ENCODE results near the gene CWF19L1. TPM values are rescaled to one million over a fixed set of nuclear protein-coding genes. Genes with fewer than 3 reads are reported as not detected.

CWF19L1 gene
- total RNA-seq, 2 donors from 2014 or later, result 31.6 to 35.4 TPM

- Mint-ChIP-seq H3K9me3 (no peaks in the 10 kb centered on the region), H3K27me3 (ENCODE audit: insufficient read depth) (no peaks in the 10 kb centered on the region), H3K4me3 (peak within 1 kb of the TSS; percentile 84), H3K27ac (peak within 1 kb of the TSS; percentile 97), H3K4me1 (peaks cover 13% of the 10 kb centered on the region), H3K36me3 (ENCODE audit: low read depth) (peaks cover 32% of the 10 kb centered on the region)
- no peaks in the 10 kb centered on the region for H3K9me3 ChIP-seq (ENCODE audit: control insufficient read depth, low read length)
- H3K27me3 ChIP-seq (ENCODE audit: control insufficient read depth, insufficient read depth, low read length, poor library complexity, severe bottlenecking), result no peaks in the 10 kb centered on the region
- peak within 1 kb of the TSS; percentile 97 for H3K4me3 ChIP-seq (ENCODE audit: low read length)
- 0% methylated on average over 13 to 65 of the region's 65 CpGs for WGBS, 2 experiments (ENCODE audit: insufficient coverage in 1 of 2, insufficient read length in 1 of 2)
- DNase-seq, result peak; percentile 97
- H3K36me3 ChIP-seq (ENCODE audit: control insufficient read depth, insufficient read depth, low read length), result peaks cover 60% of the 10 kb centered on the region
- no peaks in the 10 kb centered on the region for H3K4me1 ChIP-seq (ENCODE audit: control insufficient read depth, insufficient read depth, low read length)
- H3K27ac ChIP-seq (ENCODE audit: low read depth, low read length), result peak within 1 kb of the TSS; percentile 88
- TF ChIP-seq CTCF (conservative IDR thresholded peaks at IDR 0.05), result peak; percentile 1
- peak within 1 kb of the TSS; percentile 75 for H3K9ac ChIP-seq (ENCODE audit: extremely low read depth, low read length, poor library complexity, severe bottlenecking)
These were observed 81.8 kb downstream of the CWF19L1 start, which contains the start of gene ERLIN1 for GRCh38 chr10:100185364-100186252. Gene ERLIN1 (minus strand): TSS chr10:100186029. CDS start chr10:100185626, 403 bp downstream.

- H3K27me3 ChIP-seq (ENCODE audit: control insufficient read depth, insufficient read depth, low read length, poor library complexity, severe bottlenecking), result no peaks in the 10 kb centered on the region
- no peaks in the 10 kb centered on the region for H3K4me1 ChIP-seq (ENCODE audit: control insufficient read depth, insufficient read depth, low read length)
- no peaks in the 10 kb centered on the region for H3K9me3 Mint-ChIP-seq
- H3K27ac ChIP-seq (ENCODE audit: low read depth, low read length), result no peak overlapping the region
- H3K27me3 Mint-ChIP-seq (ENCODE audit: insufficient read depth), result no peaks in the 10 kb centered on the region
- DNase-seq, result no peak
- WGBS, 2 experiments (ENCODE audit: insufficient coverage in 1 of 2, insufficient read length in 1 of 2), result 23% methylated on average over 4 of the region's 4 CpGs; no CpG with 5 or more reads in 1 of the 2 experiments
- H3K4me1 Mint-ChIP-seq, result peaks cover 13% of the 10 kb centered on the region
- peak overlapping the region; percentile 97 for H3K27ac Mint-ChIP-seq
- H3K36me3 ChIP-seq (ENCODE audit: control insufficient read depth, insufficient read depth, low read length), result peaks cover 54% of the 10 kb centered on the region
- peaks cover 29% of the 10 kb centered on the region for H3K36me3 Mint-ChIP-seq (ENCODE audit: low read depth)
- no peak for TF ChIP-seq CTCF (conservative IDR thresholded peaks at IDR 0.05)
- H3K4me3 Mint-ChIP-seq, result peak overlapping the region; percentile 84
- H3K4me3 ChIP-seq (ENCODE audit: low read length), result peak overlapping the region; percentile 97
- H3K9ac ChIP-seq (ENCODE audit: extremely low read depth, low read length, poor library complexity, severe bottlenecking), result peak overlapping the region; percentile 75
- no peaks in the 10 kb centered on the region for H3K9me3 ChIP-seq (ENCODE audit: control insufficient read depth, low read length)
These were observed 82.6 kb downstream of the CWF19L1 start for GRCh38 chr10:100184840-100185239.

GRCh38 chr10:100184426-100184825, 83.0 kb downstream of the CWF19L1 start:
- Histone ChIP-seq H3K27ac (ENCODE audit: low read depth, low read length) (no peak overlapping the region), H3K9me3 (ENCODE audit: control insufficient read depth, low read length) (no peaks in the 10 kb centered on the region), H3K4me1 (ENCODE audit: control insufficient read depth, insufficient read depth, low read length) (no peaks in the 10 kb centered on the region), H3K9ac (ENCODE audit: extremely low read depth, low read length, poor library complexity, severe bottlenecking) (peak overlapping the region; percentile 75), H3K36me3 (ENCODE audit: control insufficient read depth, insufficient read depth, low read length) (peaks cover 53% of the 10 kb centered on the region), H3K27me3 (ENCODE audit: control insufficient read depth, insufficient read depth, low read length, poor library complexity, severe bottlenecking) (no peaks in the 10 kb centered on the region), H3K4me3 (ENCODE audit: low read length) (peak overlapping the region; percentile 97)
- H3K27me3 Mint-ChIP-seq (ENCODE audit: insufficient read depth), result no peaks in the 10 kb centered on the region
- no peak for TF ChIP-seq CTCF (conservative IDR thresholded peaks at IDR 0.05)
- H3K4me1 Mint-ChIP-seq, result peaks cover 13% of the 10 kb centered on the region
- no peak overlapping the region for H3K27ac Mint-ChIP-seq
- H3K4me3 Mint-ChIP-seq, result peak overlapping the region; percentile 84
- no peaks in the 10 kb centered on the region for H3K9me3 Mint-ChIP-seq
- H3K36me3 Mint-ChIP-seq (ENCODE audit: low read depth), result peaks cover 27% of the 10 kb centered on the region
- no peak for DNase-seq
- 84 to 100% methylated on average over 1 of the region's 1 CpG for WGBS, 2 experiments (ENCODE audit: insufficient coverage in 1 of 2, insufficient read length in 1 of 2)
